GM21786 (cell line): ENCODE measurements around the gene CRIP1.

Source experiments
- ATAC-seq: cut with Tn5 transposase; IDR thresholded peaks from one replicate; pipeline ENCODE4 v1.9.1; 2021; ENCODE audit not compliant: unreplicated experiment

CRIP1 gene

GRCh38 chr14:105492031-105492970 is 5.6 kb downstream of the CRIP1 start:
- ATAC-seq, result no peak

DNA sequence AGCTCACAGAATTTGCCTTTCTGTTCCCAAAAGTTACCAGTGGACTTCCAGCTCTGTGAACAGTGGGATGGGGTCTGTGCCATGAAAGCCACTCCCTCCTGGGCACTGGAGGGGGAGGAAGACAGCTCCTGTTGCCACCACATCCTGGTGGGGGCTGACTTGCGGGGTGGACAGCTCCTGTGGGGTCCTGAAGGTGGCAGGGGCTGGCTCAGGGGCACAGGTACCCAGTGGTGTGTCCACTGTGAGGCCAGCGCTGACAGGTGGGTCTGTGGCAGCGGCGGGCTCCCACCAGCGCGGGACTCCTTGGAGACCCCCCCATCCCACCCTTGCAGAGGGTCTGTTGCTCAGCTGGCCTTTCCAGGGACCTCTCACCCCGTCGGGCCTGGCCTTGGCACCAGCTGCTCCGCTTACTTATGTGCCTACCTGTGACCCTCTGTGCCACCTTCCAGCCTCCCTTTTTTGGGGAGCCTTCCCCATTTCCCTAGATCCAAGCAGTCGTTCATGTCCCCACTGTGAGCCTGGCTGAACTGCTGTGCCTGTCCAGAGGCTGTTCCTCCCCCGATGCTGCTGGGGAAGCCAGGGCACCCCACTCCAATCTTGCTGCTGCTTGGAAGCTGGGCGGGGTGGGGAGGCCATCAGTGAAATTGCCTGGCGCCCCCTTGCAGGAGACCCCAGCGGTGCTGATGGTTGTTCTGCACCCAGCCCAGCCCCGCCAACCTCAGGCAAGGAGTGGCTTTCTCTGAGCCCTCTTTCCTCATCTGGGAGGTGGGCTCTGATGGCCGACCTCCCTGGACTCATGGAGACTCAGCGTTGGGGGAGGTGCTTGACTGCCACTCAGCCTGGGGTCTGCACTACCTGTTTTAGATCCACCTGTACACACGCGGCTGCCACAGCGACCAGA is 6.5 kb downstream of the CRIP1 start:
- no peak for ATAC-seq

DNA sequence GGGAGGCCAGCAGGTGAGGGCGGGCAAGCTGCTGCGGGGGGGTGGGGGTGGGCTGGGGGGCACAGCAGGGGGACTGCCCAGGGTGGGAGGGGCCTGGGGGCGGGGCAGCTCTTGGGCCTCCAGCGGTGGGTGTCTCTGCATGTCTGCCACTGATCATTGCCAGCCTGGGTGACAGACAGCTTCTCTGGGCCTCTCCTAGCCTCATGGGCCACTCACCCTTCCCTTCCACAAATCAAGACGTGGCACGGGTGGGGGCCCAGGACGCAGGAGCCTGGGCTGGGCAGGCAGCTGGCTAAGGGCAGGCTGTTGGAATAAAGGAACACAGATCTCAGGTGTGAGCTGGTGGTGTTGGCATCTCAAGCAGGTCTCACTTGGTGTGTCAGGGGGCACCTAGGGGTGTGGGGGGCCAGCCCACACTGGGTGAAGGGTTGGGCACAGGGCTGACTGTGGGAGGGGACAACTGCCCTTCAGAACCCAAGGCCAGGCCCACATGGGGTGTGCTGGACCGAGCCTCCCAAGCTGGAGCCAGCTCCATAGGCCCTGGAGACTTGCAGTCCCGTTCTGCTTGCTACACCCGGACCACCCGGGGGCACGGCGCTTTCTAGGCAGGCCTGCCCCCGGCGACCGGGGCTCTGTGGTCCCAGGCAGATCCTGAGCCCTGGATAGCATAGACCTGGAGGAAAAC is 7.4 kb downstream of the CRIP1 start:
- no peak for ATAC-seq

GRCh38 chr14:105494606-105494929 is 7.9 kb downstream of the CRIP1 start:
- no peak for ATAC-seq

DNA sequence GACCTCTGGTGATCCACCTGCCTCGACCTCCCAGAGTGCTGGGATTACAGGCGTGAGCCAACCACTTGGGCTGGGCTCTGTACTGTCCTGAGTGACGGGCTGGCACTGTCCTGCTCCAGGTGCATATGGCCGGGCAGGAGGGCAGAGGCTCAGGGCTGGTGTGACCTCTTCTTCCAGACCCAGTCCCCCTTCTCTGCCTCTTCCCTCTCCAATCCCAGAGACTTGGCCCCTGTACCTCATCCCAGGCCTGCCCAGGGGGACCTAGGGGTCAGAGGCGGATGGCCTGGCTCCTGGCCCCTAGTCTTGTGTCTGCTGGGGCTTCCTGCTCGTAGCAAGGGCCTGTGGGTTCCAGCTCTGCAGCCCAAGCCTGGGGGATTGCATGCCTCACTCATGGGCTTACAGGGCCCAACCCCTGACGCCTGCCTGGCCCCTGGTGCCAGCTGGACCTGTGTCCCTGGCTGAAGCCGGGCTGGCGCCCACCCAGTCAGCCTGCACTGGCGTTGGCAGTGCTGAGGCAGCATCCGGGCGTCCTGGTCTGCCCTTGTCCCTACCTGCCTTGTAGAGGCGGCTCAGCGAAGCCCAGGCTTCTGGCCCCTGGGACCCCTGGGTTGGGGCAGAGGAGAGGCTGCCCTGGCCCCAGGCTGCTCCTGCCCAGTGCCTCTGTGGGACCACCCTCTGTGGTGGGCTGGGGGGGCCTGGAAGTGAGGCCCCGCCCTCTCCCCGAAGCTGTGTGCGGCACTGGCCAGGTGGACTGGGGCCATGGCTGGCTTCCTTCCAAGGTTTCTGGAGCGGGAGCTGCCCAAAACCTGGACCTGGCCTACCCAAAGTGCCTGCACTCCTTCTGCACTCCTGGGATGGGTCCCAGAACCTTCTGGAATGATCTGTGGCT is 8.7 kb downstream of the CRIP1 start:
- ATAC-seq, result no peak

DNA sequence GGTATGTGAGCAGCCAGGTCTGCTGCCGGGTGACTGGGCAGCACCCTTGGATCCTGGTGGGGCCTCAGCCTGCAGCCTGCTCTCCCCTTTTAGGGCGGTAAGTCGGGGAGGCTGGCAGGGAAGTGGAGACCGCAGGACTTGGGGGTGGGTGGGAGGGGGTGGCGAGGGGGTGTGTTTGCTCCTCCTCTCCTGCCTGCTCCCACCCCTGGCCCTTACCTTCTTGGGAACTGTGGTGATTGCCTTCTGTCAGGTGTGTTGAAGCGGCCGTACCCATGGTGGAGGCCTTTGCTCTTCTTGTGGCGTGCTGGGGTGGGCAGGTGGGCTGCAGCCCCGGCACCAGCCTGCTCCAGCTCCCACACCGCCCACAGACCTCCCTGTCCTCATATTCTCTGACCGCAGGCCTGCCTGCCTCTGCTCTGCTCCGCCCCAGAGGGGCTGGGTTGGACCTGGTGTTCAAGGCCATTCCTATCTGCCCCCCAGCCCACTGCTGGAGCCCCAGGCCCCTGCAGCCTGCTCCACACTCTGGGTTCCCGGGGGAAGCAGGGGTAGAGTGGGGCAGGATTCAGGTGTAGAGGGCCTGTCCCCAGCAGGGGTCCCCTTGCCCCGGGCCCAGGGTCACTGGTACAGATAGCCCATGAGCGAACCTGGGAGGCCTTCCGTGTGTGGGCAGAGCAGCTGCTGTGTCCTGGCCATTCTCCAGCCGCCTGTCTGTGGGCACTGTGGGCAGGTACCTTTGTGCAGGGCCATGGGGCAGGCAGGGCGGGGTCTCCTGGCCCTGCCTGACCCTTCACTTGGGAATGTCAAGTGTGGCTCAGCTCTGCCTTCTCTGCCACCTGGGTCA is 9.5 kb downstream of the CRIP1 start:
- ATAC-seq, result no peak

DNA sequence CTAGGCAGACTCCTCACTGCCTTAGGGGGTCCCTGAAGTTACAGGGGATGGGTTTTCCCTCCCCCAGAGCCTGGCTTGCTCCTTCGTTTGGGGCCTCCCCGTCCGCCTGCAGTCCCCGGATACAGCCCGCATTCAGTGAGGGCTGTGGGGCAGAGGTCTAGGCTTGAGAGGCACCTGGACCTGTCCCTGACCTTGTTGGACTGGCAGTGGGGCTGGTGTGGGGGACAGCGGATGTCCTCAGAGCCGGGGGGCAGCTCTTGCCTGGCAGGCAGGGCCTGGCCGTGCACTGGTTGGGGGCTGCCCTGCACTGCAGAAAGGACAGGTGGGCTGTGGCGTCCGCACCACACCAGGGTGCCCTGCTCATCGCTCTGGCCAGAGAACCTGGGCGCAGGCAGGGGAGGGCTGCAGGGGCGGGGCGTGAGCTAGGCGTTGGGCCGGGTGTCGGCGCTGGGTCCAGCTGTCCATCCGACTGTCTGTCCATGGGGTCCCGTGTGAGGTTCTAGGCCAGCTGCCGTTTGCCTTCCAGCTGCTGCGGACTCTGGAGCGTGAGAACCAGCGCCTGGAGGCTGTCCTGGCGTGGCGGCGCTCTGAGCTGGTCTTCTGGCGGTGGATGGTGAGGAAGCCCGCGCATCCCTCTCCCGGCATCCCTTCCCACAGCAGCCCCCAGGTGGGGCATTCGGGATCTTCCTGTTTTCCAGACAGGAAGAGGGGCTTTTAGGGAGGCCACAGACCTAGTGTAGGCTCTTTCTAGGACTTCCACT is 10.3 kb downstream of the CRIP1 start:
- no peak for ATAC-seq

GRCh38 chr14:105497671-105498429 is 11.2 kb downstream of the CRIP1 start:
- no peak for ATAC-seq

DNA sequence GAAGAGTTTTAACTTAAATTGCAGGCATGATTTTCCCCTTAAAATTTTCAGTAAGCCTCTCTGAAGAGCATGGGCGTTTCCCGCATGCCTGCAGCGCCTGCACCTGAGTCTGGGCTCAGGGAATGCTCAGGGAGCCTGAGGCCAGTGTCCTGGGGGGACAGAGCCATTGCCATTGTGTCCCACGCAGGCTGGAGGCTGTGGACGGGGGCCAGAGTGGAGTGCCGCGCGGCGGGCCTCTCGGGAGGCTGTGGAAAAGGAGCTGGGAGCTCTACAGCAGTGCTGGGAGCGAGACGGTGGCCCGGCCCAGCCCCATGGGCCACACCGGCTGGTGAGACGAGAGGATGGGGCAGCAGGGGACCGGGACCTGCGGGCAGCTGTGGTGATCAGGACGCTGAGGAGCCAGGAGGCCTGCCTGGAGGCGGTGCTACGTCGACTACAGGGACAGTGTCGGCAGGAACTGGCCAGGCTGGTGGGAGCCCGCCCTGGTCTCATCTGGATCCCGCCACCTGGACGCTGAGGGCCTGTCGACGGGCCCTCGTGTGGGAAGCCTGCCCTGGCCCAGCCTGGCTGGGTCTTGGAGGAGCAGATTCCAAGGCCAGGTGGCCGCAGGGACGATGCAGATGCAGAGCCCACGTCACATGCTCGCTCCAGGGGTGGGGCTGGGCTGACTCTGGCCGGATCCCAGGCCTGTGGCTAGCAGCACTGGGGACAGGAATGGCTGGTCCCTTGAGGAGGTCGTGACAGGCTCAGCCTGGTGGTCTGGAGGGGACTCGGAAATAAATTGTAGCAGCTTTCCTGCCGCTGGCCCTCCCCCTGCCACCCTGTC is 12.0 kb downstream of the CRIP1 start:
- ATAC-seq, result no peak

- ATAC-seq, result no peak
These were observed 12.8 kb downstream of the CRIP1 start for GRCh38 chr14:105499256-105500035.

DNA sequence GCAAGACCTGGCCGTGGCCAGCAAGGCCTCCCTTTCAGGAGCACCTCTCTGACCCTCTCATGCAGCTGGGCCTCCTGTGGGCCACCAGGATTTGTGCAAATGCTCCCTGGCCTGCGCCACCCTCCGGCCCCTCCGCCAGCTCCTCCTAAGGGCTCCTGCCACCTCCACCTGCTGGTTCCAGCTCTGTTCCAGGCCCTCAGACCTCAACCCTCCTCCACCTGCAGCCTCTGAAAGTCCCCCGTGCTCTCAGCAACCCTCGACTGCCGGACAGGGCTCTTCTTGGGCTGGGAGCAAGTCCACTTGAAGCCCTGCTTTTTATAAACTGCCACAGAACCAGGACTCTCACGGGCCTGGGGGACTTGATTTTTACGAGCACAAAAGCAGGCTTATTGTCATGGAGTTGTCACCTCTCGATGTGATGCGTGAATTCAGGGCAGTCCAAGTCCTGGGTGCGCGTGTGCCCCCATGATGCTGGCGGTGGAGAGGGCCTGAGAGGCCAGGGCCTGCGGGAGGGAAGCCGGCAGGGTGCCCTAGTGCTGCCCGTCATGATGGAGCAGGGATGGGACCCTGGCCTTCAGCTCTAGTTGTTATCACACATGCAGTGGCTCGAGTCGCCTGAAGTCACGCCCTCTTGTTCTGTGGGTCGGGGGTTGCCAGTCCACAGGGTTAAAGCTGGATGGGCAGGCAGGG is 13.5 kb downstream of the CRIP1 start:
- ATAC-seq, result no peak

DNA sequence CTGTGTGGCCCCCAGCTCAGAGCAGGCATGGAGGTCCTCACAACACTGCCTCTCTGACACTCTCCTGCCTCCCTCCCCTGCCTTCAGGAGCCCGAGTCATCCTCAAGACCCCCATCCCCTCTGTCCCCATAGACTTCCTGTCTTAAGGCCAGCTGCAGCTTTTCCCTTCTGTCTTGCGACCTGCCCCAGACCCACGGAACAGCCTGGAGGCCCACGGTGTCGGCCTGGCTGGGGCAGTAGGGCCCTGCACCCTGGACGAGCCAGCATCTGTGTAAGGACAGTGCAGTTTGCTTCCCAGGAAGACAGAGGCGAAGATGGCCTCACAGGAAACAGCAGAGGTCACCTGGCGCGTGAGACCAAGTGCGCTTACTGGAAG is 14.0 kb downstream of the CRIP1 start:
- ATAC-seq, result no peak

DNA sequence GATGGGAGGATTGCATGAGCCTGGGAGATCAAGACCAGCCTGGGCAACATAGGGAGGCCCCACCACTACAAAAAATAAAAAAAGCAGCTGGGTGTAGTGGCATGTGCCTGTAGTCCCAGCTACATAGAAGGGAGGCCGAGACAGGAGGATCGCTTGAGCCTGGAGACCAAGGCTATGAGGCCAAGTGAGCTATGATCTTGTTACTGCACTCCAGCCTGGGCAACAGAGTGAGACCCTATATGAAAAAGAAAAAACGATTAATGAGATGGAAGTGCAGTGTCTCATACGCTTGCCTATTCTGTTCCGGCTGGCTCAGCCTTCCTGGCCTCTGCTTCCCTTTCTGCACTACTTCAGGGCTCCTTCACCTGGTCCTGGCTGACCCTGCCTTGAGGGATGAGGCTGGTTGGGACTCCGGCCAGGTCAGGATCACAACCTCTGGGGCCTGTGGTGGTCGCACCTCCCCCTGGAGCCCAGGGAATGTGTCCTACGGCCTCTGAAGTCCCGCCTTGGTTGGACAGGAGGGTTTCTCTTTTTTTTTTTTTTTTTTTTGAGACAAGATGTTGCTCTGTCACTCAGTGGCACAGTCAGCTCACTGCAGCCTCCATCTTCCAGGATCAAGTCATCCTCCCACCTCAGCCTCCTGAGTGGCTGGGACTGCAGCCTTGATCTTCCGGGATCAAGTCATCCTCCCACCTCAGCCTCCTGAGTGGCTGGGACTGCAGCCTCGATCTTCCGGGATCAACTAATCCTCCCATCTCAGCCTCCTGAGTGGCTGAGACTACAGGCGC is 15.0 kb downstream of the CRIP1 start:
- no peak for ATAC-seq

DNA sequence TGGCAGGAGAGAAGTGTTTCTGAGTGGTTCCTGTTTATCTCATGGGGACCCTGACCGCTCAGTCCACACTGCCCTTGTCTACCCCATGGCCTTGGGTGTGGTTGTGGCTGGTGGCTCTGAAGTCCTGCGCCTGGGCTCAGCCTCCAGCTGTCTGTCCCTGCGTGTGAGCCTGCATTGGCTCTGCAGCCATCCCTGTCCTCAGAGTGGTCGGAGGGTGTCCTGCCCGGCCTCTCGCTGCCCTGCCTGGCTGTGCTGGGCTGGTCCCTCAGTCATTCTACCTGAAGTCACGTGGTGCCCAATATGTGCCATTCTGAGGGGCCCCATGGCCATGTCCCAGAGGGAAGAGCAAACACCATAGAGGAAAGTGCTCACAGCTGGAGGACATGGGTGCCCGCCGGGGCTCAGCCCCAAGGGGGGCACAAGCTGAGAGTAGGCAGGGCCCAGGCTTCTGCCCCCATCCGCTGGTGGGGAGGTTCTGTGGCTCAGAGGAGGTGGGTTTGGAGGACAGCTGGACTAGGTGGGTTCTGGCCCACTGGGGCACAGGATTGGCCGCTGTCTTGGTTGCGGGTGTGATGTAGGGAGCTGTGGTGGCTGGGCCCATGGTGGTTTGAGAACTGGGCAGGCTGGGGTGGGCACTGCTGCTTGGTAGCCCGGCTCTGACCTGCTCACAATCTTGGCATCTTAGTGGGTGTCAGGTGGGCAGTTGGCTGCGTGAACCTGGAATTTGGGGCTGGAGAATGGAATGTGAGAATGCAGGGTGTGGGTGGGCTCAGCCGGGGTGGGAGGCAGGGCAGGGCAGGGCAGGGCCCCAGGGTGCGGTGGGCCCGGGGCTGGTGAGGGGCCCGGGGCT is 16.0 kb downstream of the CRIP1 start:
- no peak for ATAC-seq
